Ovary (tissue), 3 donors: Measurements from ENCODE around the gene NR3C2.

Experiments
- EP300 ChIP-seq: sonication (generic); formaldehyde crosslinking; IDR thresholded peaks from one replicate; pipeline ENCODE4 v1.6.1; 2017; ENCODE audit warnings: antibody characterized with exemption
- POLR2A ChIP-seq: fragments of 450-650 bp; IDR thresholded peaks from one replicate; pipeline ENCODE4 v1.6.1; 2017; ENCODE audit warnings: antibody characterized with exemption, mild to moderate bottlenecking, moderate library complexity
- TF ChIP-seq, protein P1 (sequence below), 3 donors: fragments of 450-650 bp in 2 of 3; fragments of 200-600 bp in 1 of 3; IDR thresholded peaks; one replicate each; pipeline versions ENCODE4 v1.5.1 to v1.8.0; 2016 to 2022; ENCODE audit warnings: antibody characterized with exemption in 3 of 3, mild to moderate bottlenecking in 1 of 3
- donor health status: DM: no; HTN: no; CAD: no.

- TF ChIP-seq EP300: no peak
- TF ChIP-seq, protein P1, sequence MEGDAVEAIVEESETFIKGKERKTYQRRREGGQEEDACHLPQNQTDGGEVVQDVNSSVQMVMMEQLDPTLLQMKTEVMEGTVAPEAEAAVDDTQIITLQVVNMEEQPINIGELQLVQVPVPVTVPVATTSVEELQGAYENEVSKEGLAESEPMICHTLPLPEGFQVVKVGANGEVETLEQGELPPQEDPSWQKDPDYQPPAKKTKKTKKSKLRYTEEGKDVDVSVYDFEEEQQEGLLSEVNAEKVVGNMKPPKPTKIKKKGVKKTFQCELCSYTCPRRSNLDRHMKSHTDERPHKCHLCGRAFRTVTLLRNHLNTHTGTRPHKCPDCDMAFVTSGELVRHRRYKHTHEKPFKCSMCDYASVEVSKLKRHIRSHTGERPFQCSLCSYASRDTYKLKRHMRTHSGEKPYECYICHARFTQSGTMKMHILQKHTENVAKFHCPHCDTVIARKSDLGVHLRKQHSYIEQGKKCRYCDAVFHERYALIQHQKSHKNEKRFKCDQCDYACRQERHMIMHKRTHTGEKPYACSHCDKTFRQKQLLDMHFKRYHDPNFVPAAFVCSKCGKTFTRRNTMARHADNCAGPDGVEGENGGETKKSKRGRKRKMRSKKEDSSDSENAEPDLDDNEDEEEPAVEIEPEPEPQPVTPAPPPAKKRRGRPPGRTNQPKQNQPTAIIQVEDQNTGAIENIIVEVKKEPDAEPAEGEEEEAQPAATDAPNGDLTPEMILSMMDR (IDR thresholded peaks at IDR 0.05): no peak
- no peak for TF ChIP-seq POLR2A
These were observed 315.4 kb downstream of the NR3C2 start for GRCh38 chr4:148126825-148127224.
